Measurements from ENCODE around the gene RABGGTA. TPM values are rescaled to one million over a fixed set of nuclear protein-coding genes. Genes with fewer than 3 reads are reported as not detected.

The RABGGTA gene
- polyA plus RNA-seq, 1 experiment: 52.5 TPM

DNA sequence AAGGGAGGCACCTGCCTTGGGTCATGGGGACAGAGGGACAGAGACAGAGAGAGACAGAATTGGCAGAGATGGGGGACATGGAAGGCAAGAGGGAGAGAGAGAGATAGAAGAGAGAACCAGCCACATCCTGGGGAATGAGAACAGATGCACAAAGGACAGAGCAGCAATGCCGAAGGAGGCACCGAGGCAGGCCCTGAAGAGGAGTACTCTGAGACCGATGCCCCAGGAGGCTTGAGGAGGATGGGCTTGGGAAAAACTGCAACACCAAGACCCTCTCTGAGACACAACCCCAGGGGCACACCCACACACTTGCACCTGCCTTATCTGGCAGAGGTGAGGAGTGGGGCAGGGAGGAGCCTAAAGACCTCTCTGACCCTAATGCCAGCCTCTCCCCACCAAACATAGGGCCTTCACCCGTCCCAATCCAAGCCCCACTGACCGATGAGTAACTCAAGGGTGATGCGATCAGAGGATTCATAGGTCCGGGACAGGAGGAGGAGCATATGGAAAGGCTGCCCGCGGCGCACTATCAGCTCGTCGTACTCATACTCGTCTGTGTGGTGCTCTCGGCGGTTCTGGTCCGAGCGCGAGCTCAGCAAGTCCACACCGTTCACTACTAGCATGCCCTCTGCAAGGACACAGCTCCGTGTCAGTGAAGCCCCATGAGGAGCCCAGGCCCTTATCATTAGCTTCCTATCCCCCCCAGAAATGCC lies 10.0 kb downstream of the RABGGTA start:
- Histone ChIP-seq H3K4me3 (ENCODE audit: low read depth, low read length) (no peak overlapping the region), H3K36me3 (ENCODE audit: control insufficient read depth, insufficient read depth, low read length) (peaks cover 4% of the 10 kb centered on the region), H3K27me3 (ENCODE audit: control insufficient read depth, insufficient read depth, low read length) (no peaks in the 10 kb centered on the region)
- TF ChIP-seq, protein P1, sequence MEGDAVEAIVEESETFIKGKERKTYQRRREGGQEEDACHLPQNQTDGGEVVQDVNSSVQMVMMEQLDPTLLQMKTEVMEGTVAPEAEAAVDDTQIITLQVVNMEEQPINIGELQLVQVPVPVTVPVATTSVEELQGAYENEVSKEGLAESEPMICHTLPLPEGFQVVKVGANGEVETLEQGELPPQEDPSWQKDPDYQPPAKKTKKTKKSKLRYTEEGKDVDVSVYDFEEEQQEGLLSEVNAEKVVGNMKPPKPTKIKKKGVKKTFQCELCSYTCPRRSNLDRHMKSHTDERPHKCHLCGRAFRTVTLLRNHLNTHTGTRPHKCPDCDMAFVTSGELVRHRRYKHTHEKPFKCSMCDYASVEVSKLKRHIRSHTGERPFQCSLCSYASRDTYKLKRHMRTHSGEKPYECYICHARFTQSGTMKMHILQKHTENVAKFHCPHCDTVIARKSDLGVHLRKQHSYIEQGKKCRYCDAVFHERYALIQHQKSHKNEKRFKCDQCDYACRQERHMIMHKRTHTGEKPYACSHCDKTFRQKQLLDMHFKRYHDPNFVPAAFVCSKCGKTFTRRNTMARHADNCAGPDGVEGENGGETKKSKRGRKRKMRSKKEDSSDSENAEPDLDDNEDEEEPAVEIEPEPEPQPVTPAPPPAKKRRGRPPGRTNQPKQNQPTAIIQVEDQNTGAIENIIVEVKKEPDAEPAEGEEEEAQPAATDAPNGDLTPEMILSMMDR (IDR thresholded peaks at IDR 0.05; ENCODE audit: insufficient read depth, low read depth, low read length): no peak
- DNase-seq (ENCODE audit: low read depth): no peak
- CTCF ChIA-PET: interaction anchor here (1.1 to 3.9 kb wide), 4 partner anchors 9 to 72 kb away, joined by 3 to 16 read pairs (median 14); partner anchors contain the start of genes RABGGTA and TINF2
- POLR2A ChIA-PET: interaction anchor here (0.6 kb wide), 1 partner anchor 117 kb away, joined by 3 read pairs; no protein-coding TSS in a partner anchor

DNA sequence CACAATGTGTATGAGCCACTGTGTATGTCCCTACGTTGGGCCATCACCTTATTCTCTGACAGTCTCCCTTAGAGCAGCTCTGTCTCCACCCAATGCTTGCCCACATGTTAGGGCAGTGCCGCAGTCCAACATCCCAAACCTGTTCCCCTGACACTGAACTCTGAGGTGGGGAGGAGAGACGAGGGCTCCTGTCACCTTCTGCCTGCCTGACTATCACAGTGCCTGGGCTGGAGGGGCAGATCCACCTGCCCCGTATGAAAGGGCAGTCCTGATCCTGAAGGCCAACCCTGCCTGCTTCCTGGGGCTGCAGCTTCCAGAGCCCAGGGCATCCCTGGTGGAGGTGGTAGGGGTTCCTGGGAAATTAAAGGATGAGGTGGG lies 10.6 kb downstream of the RABGGTA start:
- H3K36me3 ChIP-seq (ENCODE audit: control insufficient read depth, insufficient read depth, low read length): peaks cover 2% of the 10 kb centered on the region
- DNase-seq (ENCODE audit: low read depth): no peak
- ChIA-PET POLR2A (interaction anchor here (0.6 kb wide), 1 partner anchor 118 kb away, joined by 3 read pairs; no protein-coding TSS in a partner anchor), CTCF (interaction anchor here (1.1 to 3.6 kb wide), 2 partner anchors 10 to 72 kb away, joined by 3 to 16 read pairs; partner anchors contain the start of gene RABGGTA)
- H3K4me3 ChIP-seq (ENCODE audit: low read depth, low read length): no peak overlapping the region
- H3K27me3 ChIP-seq (ENCODE audit: control insufficient read depth, insufficient read depth, low read length): no peaks in the 10 kb centered on the region
- TF ChIP-seq, protein P1 (IDR thresholded peaks at IDR 0.05; ENCODE audit: insufficient read depth, low read depth, low read length): no peak

DNA sequence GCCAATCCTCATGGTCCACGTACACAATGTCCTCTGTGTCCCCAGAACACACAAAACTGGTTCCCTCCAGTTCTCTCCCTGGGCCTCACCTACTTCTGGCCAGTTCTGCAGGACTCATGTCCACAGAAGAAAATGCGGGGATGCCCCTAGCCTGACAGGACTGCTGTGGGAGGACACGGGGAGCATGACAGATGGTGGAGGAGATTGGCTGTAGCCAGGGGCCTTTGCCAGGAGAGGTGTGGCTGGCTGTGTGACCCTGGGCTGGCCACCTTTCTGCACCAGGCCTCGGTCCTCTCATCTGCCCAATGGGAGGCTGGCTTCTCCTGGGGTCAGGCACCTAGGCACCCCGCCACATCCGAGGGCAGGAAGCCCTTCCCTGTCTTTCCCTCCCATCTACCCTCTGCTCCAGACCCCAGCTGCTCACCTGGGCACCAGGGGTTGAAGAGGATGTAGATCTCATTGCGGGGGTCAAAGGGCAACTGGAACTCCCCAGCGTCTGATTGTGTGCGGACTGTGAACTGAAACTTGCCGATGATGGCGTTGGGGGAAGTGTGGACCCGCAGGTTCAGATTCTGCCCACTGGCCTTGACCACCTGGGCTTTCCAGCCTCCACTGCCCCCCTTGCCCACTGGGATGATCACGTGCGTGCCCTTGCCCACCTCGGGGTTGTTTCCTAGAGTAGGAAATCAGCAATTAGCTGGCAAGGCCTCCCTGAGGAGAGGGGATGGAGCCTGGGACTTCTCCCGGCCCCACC lies 11.2 kb downstream of the RABGGTA start:
- Histone ChIP-seq H3K4me3 (ENCODE audit: low read depth, low read length) (no peak overlapping the region), H3K27me3 (ENCODE audit: control insufficient read depth, insufficient read depth, low read length) (no peaks in the 10 kb centered on the region), H3K36me3 (ENCODE audit: control insufficient read depth, insufficient read depth, low read length) (no peaks in the 10 kb centered on the region; the same call in 1 of the 2 replicates)
- TF ChIP-seq, protein P1 (IDR thresholded peaks at IDR 0.05; ENCODE audit: insufficient read depth, low read depth, low read length): no peak
- CTCF ChIA-PET: interaction anchor here (3.6 kb wide), 1 partner anchor 11 kb away, joined by 16 read pairs; the partner anchor contains the start of gene RABGGTA
- POLR2A ChIA-PET: no interaction called here
- no peak for DNase-seq (ENCODE audit: low read depth)

DNA sequence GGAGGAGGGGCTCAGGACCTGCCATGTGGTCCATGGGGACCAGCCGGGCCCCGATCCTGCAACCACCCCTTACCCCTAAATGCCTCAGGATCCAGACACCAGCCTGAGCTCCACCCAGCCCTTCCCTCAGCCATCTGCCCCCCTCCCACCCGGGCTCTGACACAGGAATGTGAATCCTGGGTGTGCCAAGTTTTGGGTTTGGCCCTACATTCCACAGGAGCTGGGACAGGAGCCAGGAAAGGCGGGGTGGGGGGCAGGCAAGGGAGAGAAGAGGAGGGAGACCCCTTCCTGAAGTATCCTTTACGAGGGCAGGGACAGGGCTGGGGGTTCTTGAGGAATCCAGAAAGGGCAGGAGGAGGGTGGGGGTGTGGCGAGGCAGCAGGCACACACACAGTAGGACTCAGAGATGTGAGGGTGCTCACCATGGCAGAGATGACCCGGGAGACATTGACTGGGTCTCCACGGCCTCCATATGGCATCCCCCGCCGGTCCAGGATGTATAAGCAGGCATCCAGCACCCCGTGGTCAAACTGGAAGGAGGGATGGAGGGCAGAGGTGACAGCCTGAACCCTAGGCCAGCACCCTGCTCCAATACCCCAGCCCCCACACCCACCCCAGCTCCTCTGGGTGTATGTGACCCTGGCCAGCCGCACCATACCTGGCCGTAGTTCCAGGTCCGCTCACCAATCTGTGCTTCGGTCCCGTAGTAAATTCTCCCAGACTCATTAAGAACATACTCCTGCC lies 11.9 kb downstream of the RABGGTA start:
- CTCF ChIA-PET: interaction anchor here (0.7 to 1.9 kb wide), 3 partner anchors 15 to 21 kb away, joined by 3 to 11 read pairs (median 3); partner anchors contain the start of gene TINF2
- Histone ChIP-seq H3K36me3 (ENCODE audit: control insufficient read depth, insufficient read depth, low read length) (peaks cover 1% of the 10 kb centered on the region; the same call in 1 of the 2 replicates), H3K27me3 (ENCODE audit: control insufficient read depth, insufficient read depth, low read length) (no peaks in the 10 kb centered on the region), H3K4me3 (ENCODE audit: low read depth, low read length) (no peak overlapping the region)
- TF ChIP-seq, protein P1 (IDR thresholded peaks at IDR 0.05; ENCODE audit: insufficient read depth, low read depth, low read length): no peak
- no peak for DNase-seq (ENCODE audit: low read depth)
- POLR2A ChIA-PET: no interaction called here
